GM19351 (cell line): ENCODE results near the gene HABP4.

Source experiments
- ATAC-seq: cut with Tn5 transposase; IDR thresholded peaks from one replicate; pipeline ENCODE4 v1.9.1; 2021; ENCODE audit warnings: mild to moderate bottlenecking, moderate library complexity; ENCODE audit not compliant: unreplicated experiment

Gene HABP4

DNA sequence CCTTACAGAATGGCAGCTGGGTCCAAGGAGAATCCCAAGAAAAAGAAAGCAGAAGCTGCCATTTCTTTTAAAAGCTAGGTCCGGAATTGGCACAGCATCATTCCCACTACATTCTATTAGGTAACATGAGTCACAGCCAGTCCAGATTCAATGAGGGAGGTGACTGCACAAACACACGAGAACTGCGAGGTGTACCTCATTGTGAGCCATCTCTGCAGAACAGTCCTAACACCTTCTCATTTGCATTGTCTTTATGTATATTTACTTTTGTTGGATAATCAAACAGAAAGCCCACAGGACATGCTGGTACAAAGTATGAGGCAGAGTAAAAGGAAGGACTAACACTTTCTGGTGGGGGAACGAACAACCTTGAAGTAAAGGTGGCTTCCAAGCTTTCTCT is 14.6 kb upstream of the HABP4 start:
- no peak for ATAC-seq

DNA sequence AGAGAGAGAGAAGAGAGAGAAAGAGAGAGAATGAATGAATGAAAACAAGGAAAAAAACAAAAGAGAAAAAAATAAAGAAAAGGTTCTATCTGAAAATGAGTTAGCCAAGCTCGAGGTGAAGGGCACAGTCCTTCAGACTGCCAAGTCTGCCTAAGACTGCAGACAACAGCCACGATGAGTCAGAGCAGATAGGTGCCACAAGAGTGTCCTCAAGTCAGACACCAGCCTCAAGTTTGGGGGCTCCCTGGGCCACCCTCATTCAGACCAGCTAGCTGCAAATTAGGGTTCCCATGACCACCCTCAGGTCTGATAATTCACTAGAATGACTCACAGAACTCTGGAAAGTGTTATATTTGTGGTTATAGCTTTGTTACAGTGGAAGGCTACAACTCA is 13.9 kb upstream of the HABP4 start:
- ATAC-seq, result no peak

DNA sequence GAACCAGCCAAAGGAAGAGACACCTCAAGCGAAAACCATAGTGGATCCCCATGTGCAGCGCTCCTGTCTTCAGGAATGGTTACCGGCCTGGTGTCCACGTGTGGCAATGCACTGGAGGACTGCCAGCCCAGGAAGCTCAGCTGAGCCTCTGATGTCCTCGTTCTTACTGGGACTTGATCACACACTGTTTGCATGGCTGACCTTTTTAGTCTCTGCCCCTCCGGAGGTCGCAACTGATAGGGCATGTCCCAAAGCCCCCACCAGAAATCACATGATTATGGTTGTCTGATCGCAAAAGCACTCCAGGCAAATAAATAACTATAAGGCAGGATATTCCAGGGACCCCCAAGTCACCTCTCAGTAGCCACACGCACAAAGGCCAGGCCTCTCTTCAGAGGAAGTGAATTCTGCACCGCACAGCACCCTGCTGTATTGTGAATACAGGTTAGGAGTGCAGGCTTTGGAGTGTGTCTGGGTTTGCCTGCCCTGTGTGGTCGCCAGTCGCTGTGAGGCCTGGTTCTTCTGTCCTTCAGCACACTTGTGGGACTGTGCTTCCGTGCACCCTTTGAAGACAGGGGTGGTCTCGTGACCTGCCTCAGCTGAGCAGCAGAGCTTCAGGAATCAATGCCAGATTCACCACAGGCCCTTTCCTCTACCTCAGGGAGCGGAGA is 13.4 kb upstream of the HABP4 start:
- ATAC-seq, result no peak

DNA sequence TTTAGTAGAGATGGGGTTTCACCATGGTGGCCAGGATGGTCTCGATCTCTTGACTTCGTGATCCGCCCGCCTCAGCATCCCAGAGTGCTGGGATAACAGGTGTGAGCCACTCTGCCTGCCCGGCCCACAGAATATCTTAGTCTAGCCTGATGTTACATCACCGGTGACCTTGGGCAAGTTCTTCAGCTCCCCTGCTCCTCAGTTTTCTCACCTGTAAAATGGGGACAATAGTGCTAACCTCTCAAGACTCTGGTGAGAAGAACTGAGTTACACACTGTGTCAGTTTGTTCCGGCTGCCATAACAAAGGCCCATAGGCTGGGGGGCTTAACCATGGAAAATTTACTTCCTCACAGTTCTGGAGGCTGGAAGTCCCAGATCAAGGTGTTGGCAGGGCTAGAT is 12.5 kb upstream of the HABP4 start:
- no peak for ATAC-seq

DNA sequence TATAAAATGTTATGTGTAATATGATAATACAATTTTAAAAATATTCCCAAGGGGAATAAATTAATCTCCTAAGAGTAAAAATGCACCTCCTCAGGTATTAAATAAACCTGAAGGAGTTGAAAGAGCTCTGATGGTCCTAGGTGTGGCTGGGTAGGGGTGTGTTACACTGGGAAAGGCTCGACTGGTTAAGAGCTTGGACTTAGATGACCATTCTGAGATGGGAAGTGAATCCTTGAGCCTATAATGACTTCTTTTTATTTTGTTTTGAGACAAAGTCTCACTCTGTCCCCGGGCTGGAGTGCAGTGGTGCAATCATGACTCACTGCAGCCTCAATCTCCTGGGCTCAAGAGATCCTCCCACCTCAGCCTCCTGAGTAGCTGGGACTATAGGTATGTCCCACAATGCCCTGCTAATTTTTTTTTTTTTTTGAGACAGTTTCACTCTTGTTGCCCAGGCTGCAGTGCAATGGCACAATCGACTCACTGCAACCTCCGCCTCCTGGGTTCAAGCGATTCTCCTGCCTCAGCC is 9.2 kb upstream of the HABP4 start:
- ATAC-seq, result no peak

DNA sequence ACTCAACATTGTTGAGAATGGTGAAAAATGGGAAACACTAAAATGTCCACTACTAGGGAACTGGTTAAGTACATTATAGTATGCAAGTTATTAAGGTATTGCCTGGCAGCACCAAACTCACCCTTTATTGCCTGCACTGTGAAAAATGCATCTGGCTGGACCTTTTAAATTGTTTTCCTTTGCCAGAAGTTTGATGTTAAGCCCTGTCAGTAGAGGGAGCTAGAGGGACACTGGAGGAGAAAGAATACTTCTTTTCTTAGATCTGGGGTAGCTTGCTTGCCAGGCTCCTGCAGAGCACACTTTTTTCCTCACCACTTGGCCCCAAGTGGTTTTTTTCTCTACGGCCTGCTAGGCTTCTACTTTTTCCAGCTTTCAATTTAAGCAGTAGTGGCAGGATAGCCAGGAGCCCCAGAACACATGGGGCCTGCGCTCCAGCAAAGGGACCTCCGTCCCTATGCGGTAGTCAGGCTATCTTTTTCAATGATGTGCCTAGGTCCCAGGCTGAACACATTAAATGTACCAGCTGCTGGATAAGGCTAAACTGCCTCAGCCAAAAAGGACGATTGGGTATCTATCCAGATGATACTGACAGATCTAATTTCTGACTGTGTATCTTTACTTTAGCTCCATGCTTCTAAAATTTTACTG is 8.0 kb upstream of the HABP4 start:
- ATAC-seq, result no peak

DNA sequence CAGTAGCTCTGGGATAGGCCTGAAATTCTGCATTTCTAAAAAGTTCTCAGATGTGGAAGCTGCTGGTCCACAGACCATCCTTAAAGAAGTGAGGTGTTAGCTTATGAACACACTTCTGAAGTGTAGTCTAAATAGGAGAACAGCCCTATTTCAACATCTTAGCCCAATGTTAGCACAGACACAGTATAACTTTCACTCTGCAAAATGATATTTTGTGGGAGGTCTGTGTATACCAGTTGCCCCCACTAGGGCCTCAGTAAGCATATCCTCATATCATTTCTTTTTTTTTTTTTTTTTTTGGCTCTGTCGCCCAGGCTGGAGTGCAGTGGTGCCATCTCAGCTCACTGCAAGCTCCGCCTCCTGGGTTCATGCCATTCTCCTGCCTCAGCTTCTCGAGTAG is 7.5 kb upstream of the HABP4 start:
- ATAC-seq, result no peak

- ATAC-seq, result no peak
Observed at GRCh38 chr9:96447406-96447805, 2.6 kb upstream of the HABP4 start.

GRCh38 chr9:96448546-96449170 is 1.3 kb upstream of the HABP4 start:
- ATAC-seq, result no peak

GRCh38 chr9:96449523-96449844 is 485 bp upstream of the HABP4 start:
- ATAC-seq, result peak; percentile 27

DNA sequence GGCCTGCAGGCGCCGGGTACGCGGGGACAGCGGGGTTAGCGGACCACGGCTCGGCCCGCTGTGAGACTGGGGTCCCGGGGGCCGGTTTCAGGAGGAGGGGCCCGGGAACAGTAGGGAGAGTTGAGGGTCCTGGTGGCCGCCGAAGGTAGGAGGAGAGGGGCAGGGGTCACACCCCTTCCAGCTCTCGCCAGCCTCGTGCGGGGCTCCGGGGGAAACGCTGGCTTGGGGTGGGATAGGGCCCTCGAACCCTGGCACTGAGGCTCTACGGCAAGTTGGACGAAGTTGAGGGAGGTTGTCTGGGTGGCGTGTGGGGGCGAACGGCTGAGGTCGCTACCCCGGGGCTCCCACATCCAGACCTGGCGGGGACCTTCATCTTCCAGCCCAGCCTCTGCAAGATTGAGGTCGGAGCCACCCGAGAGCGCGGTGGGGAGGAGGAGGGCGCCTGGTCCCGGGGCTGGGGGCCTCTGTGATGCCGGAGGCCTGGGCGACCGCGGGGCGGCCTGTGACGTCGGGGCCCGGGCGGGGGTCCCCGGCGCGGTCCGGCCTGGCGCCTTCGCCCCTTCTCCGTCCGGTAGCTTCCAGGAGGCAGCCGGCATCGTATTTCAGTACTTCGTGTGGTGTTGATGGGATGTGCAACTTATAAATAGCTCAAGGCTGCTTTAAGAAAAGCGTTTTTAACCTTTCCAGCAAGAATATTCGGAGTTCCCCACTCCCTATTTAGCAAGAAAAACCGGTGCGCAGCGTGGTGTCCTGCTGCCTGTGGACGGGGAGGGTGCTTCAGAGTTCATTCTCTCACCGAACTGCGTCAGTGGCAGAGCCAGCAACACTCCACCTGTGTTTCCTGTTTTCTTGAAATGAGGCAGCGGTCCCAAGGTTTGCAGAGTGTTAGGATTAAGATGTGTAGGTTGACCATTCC is 902 bp downstream of the HABP4 start:
- no peak for ATAC-seq

GRCh38 chr9:96453625-96454024 is 3.7 kb downstream of the HABP4 start:
- ATAC-seq, result no peak

GRCh38 chr9:96457266-96457665 is 7.3 kb downstream of the HABP4 start:
- no peak for ATAC-seq

GRCh38 chr9:96458226-96458625 is 8.3 kb downstream of the HABP4 start:
- ATAC-seq, result no peak

DNA sequence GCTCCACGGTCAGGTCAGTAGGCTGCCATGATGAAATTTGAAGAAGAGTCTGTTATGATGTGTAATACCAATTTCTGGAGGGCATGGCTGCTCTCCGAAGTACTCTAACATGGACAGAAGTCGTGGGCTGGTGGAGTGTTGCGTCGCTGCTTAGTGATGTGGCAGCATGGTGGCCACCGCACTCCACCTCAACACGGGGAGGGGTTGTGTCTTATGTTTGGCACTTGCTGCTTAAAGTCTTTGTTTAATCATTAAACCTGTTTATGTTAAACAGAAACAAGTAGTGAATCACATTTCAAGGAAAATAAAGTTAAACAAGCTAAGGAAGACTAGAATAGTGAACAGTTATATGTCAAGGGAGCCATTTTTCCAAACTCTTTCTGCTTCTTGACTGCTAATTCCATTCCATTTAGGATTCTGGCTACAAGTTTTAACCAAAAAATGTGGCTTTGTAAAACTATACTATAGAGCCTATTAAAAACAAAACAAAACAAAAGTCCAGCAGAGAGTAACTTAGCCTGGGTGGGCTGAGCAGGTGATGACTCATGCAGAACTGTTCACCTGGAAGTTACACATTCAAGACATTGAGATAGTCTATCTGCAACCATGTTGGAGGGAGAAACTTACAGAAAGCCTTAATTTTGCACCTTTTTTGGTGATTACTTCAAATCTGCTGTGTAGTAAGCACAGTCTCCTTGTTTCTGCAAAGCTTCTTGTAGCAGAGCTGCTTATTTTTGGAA is 9.5 kb downstream of the HABP4 start:
- ATAC-seq, result no peak

DNA sequence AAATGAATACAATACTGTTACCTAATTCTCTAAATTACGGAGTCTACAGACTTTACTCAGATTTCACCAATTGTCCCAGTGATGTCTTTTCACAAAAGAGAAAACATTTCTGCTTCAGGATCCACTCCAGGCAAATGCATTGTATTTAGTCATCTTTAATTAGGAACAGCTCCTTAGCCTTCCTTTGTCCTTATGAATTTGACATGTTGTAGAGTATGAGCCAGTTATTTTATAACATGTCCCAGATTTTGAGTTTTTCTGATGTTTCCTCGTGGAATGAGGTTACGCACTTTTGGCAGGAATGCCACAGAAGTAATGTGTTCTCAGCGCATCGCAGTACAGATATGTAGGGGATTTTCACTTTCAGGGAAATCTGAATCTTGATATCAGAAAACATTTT is 10.5 kb downstream of the HABP4 start:
- no peak for ATAC-seq

GRCh38 chr9:96460882-96461281 is 10.9 kb downstream of the HABP4 start:
- no peak for ATAC-seq

DNA sequence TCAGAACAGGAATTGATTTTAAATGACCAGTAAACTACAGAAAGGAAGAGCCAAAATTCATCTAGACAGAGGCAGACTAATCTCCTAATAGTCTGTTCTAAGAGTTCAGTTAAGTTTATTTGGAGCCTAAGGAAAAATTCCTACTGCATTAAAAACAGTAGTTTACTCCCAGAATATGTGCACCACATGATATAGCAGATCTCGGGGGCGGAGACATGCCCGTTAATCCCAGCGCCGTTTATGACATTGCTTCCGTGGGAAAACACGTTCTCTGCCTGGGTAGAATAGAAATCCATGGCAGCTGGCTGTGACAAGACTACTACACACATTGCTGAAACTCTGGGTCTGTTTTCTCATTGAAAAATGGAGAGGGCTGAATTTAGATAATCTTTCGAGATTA is 11.4 kb downstream of the HABP4 start:
- ATAC-seq, result no peak

GRCh38 chr9:96462541-96462940 is 12.6 kb downstream of the HABP4 start:
- ATAC-seq, result no peak

DNA sequence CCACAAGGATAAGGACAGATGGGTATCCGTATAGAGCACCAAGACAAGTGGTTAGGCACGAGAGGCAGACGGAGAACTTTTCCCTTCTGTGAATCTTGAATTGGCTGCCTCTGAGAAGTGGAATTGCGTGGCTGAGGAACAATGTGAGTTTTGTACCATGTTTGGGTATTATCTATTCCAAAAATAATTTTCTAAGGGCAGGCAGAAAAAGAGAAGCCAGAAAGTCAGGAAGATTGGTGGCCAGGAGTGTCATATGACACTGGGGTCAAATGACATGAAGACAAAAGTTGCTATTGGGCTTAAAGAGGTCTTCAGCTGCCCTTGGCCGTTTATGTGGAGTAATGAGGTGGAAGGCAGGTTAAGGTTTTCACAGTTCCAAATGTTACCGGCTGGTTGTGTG is 14.5 kb downstream of the HABP4 start:
- no peak for ATAC-seq

DNA sequence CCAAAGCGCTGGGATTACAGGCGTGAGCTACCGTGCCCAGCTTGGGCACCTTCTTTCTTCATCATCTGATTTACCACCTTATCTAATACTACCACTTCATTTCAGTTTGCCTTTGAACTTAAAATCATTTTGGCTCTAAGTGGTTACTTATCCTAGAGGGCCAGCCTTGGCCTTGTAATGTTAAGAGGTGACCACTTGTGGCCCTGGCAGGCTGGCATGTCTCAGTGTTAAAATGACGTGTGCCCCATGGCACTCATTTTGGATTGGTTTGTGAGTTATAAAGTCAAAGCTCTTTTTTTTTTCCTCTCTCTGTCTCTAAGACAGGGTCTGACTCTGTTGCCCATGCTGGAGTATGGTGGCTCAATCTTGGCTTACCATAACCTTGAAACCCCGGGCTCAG is 17.8 kb downstream of the HABP4 start:
- no peak for ATAC-seq
